SK-N-SH (cell line): ENCODE data around the gene FAM222A. TPM values are rescaled to one million over a fixed set of nuclear protein-coding genes. Genes with fewer than 3 reads are reported as not detected.

Source experiments
- CTCF ChIA-PET: fragments of 300-600, 350-600 bp; formaldehyde crosslinking; extraction: SDS; loops from one replicate; lab custom pipeline; 2021; lab: Yijun Ruan, JAX
- POLR2A ChIA-PET: fragments of 350-600 bp; sonication (Branson Sonifier 250); formaldehyde crosslinking; extraction: SDS; loops from one replicate; lab custom pipeline; 2020; ENCODE audit warnings: antibody characterized with exemption, inconsistent platforms; lab: Yijun Ruan, JAX
- DNase-seq: peaks from one replicate; pipeline ENCODE4 v3.0.0; 2012
- H2AFZ ChIP-seq: fragments of 200-600 bp; sonication (generic); 2 replicates; pipeline ENCODE4 v1.8.1; 2016; ENCODE audit warnings: antibody characterized with exemption, mild to moderate bottlenecking, low read depth
- H3F3A ChIP-seq: fragments of 200-600 bp; sonication (generic); replicated peaks from 2 replicates; pipeline ENCODE3; 2016; ENCODE audit warnings: antibody characterized with exemption, mild to moderate bottlenecking; ENCODE audit not compliant: insufficient read depth
- H3K27ac ChIP-seq, 2 experiments: fragments of 200-500 bp in 1 of 2; fragments of 200-600 bp in 1 of 2; sonication (Bioruptor generic) in 1 of 2; sonication (generic), shearing (Covaris generic) in 1 of 2; 2 replicates each; pipeline versions ENCODE4 v1.5.1 to v1.6.1; 2014 to 2016; ENCODE audit warnings: low read depth in 2 of 2, inconsistent platforms in 1 of 2, low read length in 1 of 2, mild to moderate bottlenecking in 1 of 2, mixed read lengths in 1 of 2
- H3K27me3 ChIP-seq: fragments of 200-600 bp; sonication (generic), shearing (Covaris generic); 2 replicates; pipeline ENCODE4 v1.6.1; 2016; ENCODE audit warnings: mixed run types; ENCODE audit not compliant: insufficient read depth
- H3K36me3 ChIP-seq, 2 experiments: fragments of 200-500 bp in 1 of 2; fragments of 200-600 bp in 1 of 2; sonication (Bioruptor generic) in 1 of 2; sonication (generic) in 1 of 2; replicated peaks in 1 of 2; 2 replicates each; pipeline versions ENCODE3 to v1.5.1; 2014 to 2016; ENCODE audit warnings: low read length in 1 of 2, mild to moderate bottlenecking in 1 of 2; ENCODE audit not compliant: insufficient read depth in 2 of 2, control insufficient read depth in 1 of 2
- H3K4me1 ChIP-seq, 2 experiments: fragments of 200-500 bp in 1 of 2; fragments of 200-600 bp in 1 of 2; sonication (Bioruptor generic) in 1 of 2; sonication (generic), shearing (Covaris generic) in 1 of 2; 2 replicates each; pipeline versions ENCODE4 v1.5.1 to v1.6.1; 2014 to 2016; ENCODE audit warnings: low read depth in 1 of 2, low read length in 1 of 2, mixed run types in 1 of 2; ENCODE audit not compliant: insufficient read depth in 2 of 2, control insufficient read depth in 1 of 2
- H3K4me2 ChIP-seq: fragments of 200-600 bp; sonication (generic), shearing (Covaris generic); 2 replicates; pipeline ENCODE4 v1.6.1; 2017; ENCODE audit warnings: mixed run types
- H3K4me3 ChIP-seq, 2 experiments: fragments of 200-500 bp in 1 of 2; fragments of 200-600 bp in 1 of 2; sonication (Bioruptor generic) in 1 of 2; sonication (generic), shearing (Covaris generic) in 1 of 2; 2 replicates each; pipeline versions ENCODE4 v1.5.1 to v1.8.1; 2014 to 2016; ENCODE audit warnings: low read depth in 2 of 2, inconsistent platforms in 1 of 2, low read length in 1 of 2, mild to moderate bottlenecking in 1 of 2, mixed read lengths in 1 of 2, moderate library complexity in 1 of 2
- H3K79me2 ChIP-seq: fragments of 200-600 bp; sonication (generic); 2 replicates; pipeline ENCODE4 v1.8.1; 2017; ENCODE audit warnings: mild to moderate bottlenecking; ENCODE audit not compliant: insufficient read depth
- H3K9ac ChIP-seq: fragments of 200-600 bp; sonication (generic); 2 replicates; pipeline ENCODE4 v1.6.1; 2017; ENCODE audit warnings: mixed run types
- H3K9me2 ChIP-seq: fragments of 200-600 bp; sonication (generic); 2 replicates; pipeline ENCODE4 v1.6.1; 2017; ENCODE audit warnings: mixed run types
- H3K9me3 ChIP-seq: fragments of 200-600 bp; sonication (generic); 2 replicates; pipeline ENCODE4 v1.6.1; 2017; ENCODE audit warnings: mixed run types, mild to moderate bottlenecking, moderate library complexity
- H4K20me1 ChIP-seq: fragments of 200-600 bp; sonication (generic); 2 replicates; pipeline ENCODE4 v1.6.1; 2017; ENCODE audit warnings: mild to moderate bottlenecking, mixed run types; ENCODE audit not compliant: insufficient read depth
- FOSL2 ChIP-seq: IDR thresholded peaks from 2 replicates; pipeline ENCODE4 v1.4.0; 2012; ENCODE audit warnings: low read depth, mild to moderate bottlenecking, moderate library complexity, borderline replicate concordance
- JUND ChIP-seq: IDR thresholded peaks from 2 replicates; pipeline ENCODE4 v1.4.0; 2012
- NRF1 ChIP-seq: IDR thresholded peaks from 2 replicates; pipeline ENCODE4 v1.6.1; 2012; ENCODE audit warnings: low read depth, mild to moderate bottlenecking, low read length
- RAD21 ChIP-seq: IDR thresholded peaks from 2 replicates; pipeline ENCODE4 v1.6.1; 2012; ENCODE audit warnings: mild to moderate bottlenecking, low read length
- WGBS: methylation state at CpG from one replicate; pipeline ENCODE4 v1.1.6; 2017; ENCODE audit warnings: low lambda C conversion rate; 5-methylcytosine and 5-hydroxymethylcytosine counted together
- polyA plus RNA-seq, 3 experiments: library from polyadenylated mRNA; depleted of rRNA; stranded (reverse); fragments of >200 nt; gene quantifications; 2 replicates each; pipeline ENCODE4 v1.2.3, GENCODE V29; 2012
- TF ChIP-seq, protein P1 (sequence below): IDR thresholded peaks from 2 replicates; pipeline ENCODE4 v1.6.1; 2012; ENCODE audit warnings: mild to moderate bottlenecking, low read depth, low read length, moderate library complexity
- TF ChIP-seq, protein P2 (sequence below): fragments of 150-350 bp; IDR thresholded peaks from 2 replicates; pipeline ENCODE4 v1.6.1; 2017; ENCODE audit warnings: antibody characterized with exemption, low read length, low read depth, borderline replicate concordance

Gene FAM222A
- polyA plus RNA-seq, 1 of the 3 experiments (the other 2 are of a cell fraction), result 1.6 TPM

DNA sequence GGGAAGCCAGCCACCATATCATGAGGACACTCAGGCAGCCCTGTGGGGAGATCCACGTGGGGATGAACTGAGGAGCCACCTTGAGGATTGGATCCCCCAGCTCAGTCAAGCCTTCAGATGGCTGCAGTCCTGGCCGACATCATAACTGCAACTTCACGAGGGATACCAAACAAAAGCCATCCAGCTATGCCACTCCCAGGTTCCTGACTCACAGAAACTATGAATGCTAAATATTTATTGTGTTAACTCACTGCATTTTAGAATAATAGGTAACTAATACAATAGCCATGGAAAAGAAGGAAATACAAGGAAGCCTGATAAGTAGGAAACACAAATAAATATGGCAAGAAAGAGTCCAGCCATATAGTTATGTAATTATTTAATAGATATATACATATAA lies 42.1 kb upstream of the FAM222A start:
- peaks cover 0 to 10% of the 10 kb centered on the region in 2 experiments; a peak in 1 of 4 replicates for H3K4me1 ChIP-seq
- H3K36me3 ChIP-seq, result no peaks in the 10 kb centered on the region
- no peak overlapping the region for H2AFZ ChIP-seq
- H3K9ac ChIP-seq, result no peak overlapping the region
- 39% methylated on average over 3 of the region's 3 CpGs for WGBS
- DNase-seq, result no peak
- H3K9me3 ChIP-seq, result no peaks in the 10 kb centered on the region
- no peaks in the 10 kb centered on the region for H3K79me2 ChIP-seq
- no peak overlapping the region for H3K4me2 ChIP-seq
- no peak for TF ChIP-seq NRF1
- POLR2A ChIA-PET, result interaction anchor here (1.0 to 1.1 kb wide), 2 partner anchors 65 to 74 kb away, joined by 3 read pairs; no protein-coding TSS in a partner anchor
- no peaks in the 10 kb centered on the region for H3K9me2 ChIP-seq
- H3K27ac ChIP-seq, result peak overlapping the region in 1 of 2 experiments; percentile 8; a peak in 1 of 4 replicates
- H4K20me1 ChIP-seq, result no peaks in the 10 kb centered on the region
- H3K27me3 ChIP-seq, result no peaks in the 10 kb centered on the region; the same call in 1 of the 2 replicates
- no peaks in the 10 kb centered on the region for H3F3A ChIP-seq
- CTCF ChIA-PET, result interaction anchor here (1.1 to 1.2 kb wide), 2 partner anchors 42 to 74 kb away, joined by 3 to 5 read pairs; partner anchors contain the start of gene FAM222A
- H3K4me3 ChIP-seq, result no peak overlapping the region

DNA sequence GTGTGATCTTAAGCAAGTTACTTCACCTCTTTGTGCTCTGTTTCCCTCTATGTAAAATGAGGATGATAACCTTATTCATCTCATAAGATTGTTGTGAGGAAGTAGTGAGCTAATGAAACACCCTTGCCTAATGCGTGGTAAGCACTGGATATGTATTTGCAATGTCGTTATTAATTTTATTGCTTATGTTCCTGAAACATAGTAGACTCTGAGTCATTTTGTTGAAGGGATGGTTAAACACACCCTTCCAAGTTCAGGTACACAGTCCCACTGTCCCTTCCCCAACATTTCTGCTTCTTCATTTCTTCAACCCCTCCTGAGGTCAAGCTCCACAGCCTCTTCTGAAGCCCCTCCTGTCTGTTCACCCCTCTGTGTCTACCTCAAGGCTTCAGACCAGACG lies 40.2 kb upstream of the FAM222A start:
- no peak overlapping the region for H3K27ac ChIP-seq

More for the DNA sequence above, 40.2 kb upstream of the FAM222A start:
- Histone ChIP-seq H3K79me2 (no peaks in the 10 kb centered on the region), H3K36me3 (no peaks in the 10 kb centered on the region), H4K20me1 (no peaks in the 10 kb centered on the region), H2AFZ (no peak overlapping the region), H3K27me3 (no peaks in the 10 kb centered on the region; the same call in 1 of the 2 replicates), H3K4me3 (no peak overlapping the region), H3K9ac (no peak overlapping the region), H3K9me3 (no peaks in the 10 kb centered on the region), H3F3A (no peaks in the 10 kb centered on the region), H3K4me1 (peaks cover 0 to 11% of the 10 kb centered on the region in 2 experiments; a peak in 1 of 4 replicates), H3K9me2 (no peaks in the 10 kb centered on the region), H3K4me2 (no peak overlapping the region)
- CTCF ChIA-PET, result no interaction called here
- 88% methylated on average over 3 of the region's 3 CpGs for WGBS
- TF ChIP-seq FOSL2 (no peak), JUND (no peak), RAD21 (no peak)
- TF ChIP-seq, protein P1, sequence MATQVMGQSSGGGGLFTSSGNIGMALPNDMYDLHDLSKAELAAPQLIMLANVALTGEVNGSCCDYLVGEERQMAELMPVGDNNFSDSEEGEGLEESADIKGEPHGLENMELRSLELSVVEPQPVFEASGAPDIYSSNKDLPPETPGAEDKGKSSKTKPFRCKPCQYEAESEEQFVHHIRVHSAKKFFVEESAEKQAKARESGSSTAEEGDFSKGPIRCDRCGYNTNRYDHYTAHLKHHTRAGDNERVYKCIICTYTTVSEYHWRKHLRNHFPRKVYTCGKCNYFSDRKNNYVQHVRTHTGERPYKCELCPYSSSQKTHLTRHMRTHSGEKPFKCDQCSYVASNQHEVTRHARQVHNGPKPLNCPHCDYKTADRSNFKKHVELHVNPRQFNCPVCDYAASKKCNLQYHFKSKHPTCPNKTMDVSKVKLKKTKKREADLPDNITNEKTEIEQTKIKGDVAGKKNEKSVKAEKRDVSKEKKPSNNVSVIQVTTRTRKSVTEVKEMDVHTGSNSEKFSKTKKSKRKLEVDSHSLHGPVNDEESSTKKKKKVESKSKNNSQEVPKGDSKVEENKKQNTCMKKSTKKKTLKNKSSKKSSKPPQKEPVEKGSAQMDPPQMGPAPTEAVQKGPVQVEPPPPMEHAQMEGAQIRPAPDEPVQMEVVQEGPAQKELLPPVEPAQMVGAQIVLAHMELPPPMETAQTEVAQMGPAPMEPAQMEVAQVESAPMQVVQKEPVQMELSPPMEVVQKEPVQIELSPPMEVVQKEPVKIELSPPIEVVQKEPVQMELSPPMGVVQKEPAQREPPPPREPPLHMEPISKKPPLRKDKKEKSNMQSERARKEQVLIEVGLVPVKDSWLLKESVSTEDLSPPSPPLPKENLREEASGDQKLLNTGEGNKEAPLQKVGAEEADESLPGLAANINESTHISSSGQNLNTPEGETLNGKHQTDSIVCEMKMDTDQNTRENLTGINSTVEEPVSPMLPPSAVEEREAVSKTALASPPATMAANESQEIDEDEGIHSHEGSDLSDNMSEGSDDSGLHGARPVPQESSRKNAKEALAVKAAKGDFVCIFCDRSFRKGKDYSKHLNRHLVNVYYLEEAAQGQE, result no peak
- TF ChIP-seq, protein P2, sequence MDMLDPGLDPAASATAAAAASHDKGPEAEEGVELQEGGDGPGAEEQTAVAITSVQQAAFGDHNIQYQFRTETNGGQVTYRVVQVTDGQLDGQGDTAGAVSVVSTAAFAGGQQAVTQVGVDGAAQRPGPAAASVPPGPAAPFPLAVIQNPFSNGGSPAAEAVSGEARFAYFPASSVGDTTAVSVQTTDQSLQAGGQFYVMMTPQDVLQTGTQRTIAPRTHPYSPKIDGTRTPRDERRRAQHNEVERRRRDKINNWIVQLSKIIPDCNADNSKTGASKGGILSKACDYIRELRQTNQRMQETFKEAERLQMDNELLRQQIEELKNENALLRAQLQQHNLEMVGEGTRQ, result no peak
- DNase-seq, result no peak
- POLR2A ChIA-PET, result no interaction called here
